SK-MEL-5 (cell line): ENCODE results near the gene ARHGAP24. TPM values are rescaled to one million over a fixed set of nuclear protein-coding genes. Genes with fewer than 3 reads are reported as not detected.
A peak's percentile ranks its signal among the peaks of the same experiment; 100 is the strongest.
"Not testable (repeated sequence)": the region's sequence is repeated elsewhere in the genome, so short reads cannot be mapped to it uniquely, and the experiment has no call there.

Experiments
- DNase-seq: peaks from one replicate; pipeline ENCODE4 v3.0.0-alpha.2; 2016; ENCODE audit warnings: low read depth, low spot score
- in situ Hi-C: cut with HindIII; loops from 2 replicates; pipeline ENCODE4 v1.10.0; 2016; ENCODE audit warnings: low sequenced_read_pairs, high pct_unique_total_duplicates, low pct_unique_long_range_greater_than_20kb
- total RNA-seq: library from RNA; depleted of rRNA; stranded (reverse); fragments of >200 nt; shearing (Covaris generic); gene quantifications from 2 replicates; pipeline ENCODE4 v1.2.3, GENCODE V29; 2014

Gene ARHGAP24
- total RNA-seq, 1 experiment from 2014 or later: 10.1 TPM

DNA sequence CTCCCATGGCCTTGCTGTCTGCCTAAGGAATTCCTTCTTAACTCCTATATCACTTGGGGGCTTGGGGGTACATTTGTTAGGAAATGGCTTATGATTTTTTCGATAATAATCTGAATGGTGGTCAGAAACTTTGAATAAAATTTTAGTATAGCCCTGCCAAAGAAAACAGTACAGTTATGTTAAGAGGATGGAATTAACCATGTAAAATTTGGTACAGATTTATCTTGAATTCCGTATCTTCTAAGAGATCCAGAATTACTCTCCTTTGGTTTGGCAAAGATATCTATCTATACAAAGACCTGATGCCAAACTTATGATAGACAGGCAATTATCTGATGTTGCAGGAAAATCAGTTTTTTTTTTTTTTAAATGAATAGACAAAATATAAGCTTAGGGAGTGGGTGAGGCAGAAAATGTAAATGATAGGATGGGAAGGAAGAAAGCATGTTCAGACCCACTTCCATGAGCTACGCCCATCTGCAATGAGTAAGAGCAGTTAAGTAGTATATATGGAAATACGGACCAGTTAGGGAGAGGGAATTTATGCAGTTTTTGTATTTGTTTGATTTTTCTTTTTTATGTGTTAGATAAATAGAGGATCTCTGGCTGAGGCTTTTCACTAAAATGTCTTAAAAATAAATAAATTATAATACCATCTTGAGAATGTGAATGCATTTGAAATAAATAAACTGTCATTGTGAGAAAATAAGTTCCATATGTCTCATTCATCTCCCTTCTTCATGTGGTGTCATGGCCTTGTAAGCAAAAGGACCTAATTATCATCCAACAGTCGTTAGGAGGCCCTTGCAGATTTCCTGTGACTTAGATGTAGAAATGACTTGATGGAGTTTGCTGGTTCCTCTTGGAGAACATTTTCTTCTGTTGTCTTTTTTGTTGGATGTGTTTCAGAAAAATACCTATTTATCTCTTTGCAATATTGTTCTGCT is 389.6 kb downstream of the ARHGAP24 start:
- in situ Hi-C loops: no loop called here
- no peak for DNase-seq

DNA sequence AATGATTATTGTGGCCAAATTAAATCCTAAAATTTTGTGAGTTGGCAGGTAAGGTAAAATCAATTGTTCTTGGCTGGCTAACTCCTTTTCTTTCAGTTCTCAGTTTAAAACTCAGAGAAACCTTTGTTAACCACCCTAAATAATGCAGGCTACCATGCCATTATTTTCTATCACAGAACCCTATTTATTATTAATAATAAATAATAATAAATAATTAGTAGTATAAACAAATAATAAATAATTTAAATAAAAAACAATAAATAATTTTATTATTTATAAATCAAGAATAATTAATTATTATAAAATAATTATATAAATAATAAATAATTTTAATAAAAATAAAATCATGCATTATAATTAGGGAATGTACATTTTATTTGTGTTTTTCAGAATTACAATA is 390.3 kb downstream of the ARHGAP24 start:
- in situ Hi-C loops: no loop called here
- DNase-seq: no peak

DNA sequence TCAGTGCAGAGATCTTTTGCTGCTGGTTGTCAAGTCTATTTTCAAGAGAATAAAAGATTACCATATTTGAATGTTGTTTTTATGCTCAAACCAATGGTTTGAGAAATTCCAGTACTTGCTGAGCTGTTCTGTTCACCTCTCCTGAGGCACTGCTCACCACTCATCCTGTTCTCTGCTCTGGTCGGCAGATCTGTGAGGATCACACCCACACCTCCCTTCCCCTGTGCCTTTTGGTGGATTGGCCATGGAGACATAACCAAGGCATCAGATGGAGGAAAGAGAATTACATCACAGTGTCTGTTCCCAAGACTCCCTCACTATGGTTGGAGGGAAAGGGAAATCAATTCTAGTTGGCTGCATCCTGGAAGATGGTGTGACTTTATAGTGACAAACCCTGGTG is 391.6 kb downstream of the ARHGAP24 start:
- DNase-seq: no peak
- in situ Hi-C loops: no loop called here

DNA sequence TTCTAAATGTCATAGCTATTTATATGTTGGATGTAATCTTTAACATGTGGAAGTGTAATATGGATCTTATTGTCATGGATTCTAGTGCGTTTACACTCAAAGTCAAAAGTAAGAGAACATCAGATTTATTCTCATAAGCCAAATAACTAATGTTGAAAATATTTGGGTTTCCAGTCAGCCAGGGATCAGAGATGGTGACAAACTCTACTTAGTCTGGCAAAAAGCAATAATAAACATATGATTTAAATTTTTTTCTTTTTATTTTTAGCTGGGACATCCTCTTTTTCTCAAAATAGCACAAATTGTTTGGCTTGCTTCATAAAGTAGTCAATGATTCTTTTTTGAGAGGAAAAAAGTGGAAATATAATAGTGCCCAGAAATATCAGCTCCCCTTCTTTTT is 392.3 kb downstream of the ARHGAP24 start:
- in situ Hi-C loops: no loop called here
- DNase-seq: no peak

DNA sequence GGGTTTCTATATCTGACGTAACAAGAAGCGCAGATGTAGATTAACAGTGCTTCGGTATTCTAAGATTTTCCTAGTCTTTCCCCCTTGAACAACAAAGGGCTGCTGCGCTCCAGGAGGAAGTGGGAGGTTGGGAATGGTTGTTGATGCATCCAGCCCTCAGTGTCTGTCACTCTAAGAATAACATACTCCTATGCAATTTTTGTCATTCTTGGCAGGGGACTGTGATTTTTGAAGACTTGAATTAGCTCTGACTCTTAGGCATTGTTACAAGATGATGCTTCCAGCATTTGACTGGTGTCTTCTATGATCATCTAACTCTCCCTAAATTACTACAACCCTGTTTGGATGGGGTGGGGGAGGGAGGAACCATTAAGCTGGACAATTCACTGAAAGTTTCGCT is 394.2 kb downstream of the ARHGAP24 start:
- in situ Hi-C loops: no loop called here
- no peak for DNase-seq

DNA sequence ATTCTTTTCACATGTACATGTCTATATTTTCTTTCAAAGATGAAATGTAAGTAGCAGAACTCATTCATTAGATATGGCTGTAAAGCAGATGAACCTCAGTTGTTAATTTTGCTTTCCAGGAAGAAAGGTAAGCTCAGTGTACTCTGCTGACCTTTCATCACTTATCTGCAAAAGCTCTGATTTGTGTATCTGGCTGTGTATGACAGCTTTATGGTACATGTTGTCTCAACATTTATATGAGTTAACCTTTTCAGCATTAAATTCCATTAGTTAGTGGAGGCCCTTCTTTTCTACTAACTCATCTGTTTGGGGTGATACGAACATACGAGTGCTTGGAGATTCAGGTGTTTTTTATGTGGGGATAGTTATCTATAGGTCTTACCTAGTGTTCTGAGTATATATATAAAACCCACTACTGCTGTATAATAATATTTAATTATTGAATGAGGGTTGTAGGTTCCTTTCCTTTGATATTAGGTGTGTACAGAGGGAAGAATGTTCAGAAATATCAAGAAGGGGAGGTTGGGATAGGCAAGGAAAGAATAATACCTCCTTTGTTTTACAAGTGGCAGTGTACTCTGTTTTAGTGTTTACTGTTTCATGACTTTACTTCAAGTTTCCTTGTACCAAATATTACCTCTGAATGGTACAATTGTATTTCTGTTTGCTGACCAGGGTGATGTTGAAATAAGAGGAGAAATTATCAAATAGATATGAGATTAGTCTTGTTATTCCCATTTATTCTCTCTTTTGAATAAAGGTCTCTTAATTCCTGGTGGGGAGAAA is 395.5 kb downstream of the ARHGAP24 start:
- DNase-seq: peak; percentile 40
- in situ Hi-C loops: no loop called here

DNA sequence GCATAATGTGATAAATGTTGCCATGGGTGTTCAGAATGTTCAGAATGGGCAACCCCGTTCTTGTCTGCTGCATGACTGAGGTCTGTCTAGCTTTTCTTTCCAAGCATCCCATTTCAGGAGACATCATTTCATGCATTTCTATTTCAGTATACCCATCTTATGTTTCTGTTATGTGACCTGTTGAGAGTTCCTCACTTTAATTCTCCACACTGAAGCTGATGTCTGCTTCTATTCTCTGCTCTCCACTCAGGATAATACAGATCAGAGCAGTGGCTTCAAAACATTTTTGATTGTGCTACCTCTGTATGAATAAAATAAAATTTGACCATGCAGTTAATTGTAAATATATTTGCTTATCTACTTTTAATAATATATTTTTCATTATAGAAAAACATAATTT is 398.6 kb downstream of the ARHGAP24 start:
- in situ Hi-C loops: no loop called here

DNA sequence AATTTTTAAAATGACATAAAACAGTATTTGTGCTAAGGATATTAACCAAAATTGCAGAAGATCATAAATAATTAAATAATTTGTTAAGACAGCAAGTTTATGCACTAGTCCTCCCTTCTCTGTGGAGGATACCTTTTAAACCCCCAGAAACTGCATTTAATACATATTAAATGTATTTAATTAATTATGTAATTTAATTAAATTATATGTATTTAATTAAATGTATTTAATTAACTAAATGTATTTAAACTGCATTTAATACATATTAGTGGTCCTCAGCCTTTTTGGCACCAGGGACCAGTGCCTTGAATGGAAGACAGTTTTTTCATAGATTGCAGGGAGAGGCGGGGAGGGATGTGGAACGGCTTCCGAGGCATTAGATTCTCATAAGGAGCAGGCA is 404.6 kb downstream of the ARHGAP24 start:
- no peak for DNase-seq
- in situ Hi-C loops: no loop called here

More for the DNA sequence above, 398.6 kb downstream of the ARHGAP24 start:
- no peak for DNase-seq

DNA sequence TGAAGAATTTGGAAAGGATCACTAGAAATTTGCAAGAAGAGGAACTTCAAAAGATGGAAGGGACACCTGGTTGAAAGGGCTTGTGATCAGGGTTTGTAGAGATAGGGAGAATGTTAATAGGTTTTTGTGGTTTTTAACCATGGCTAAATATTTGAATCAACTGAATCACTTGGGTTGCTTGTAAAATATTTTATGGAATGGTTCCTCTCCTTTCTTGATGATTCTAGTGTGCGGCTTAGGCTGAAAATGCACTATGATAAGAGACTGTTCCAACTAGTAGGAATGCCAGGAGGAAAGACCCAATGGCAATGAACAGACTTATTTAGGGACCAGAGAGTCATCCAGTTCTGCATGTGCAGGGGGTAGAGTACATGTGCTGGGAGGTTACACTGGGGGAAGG is 408.2 kb downstream of the ARHGAP24 start:
- in situ Hi-C loops: no loop called here
- no peak for DNase-seq

DNA sequence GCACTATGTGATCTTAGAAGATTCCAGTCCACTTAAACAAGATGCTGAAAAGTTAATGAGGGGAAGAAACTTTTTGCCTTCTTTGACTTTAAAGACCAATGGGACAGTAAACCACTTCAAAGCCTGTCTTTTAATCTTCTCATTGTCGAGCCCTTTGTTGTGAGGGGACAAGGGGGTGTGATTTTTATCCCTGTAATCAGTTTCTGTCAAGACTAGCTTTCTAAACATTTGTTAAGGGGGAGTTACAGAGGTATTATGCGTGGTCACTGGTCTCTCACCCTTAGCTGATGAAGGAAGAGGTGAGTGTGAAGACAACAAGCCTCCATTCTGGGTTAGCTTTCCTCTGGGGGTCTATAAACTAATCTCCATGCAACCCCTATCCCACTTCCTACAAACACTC is 409.3 kb downstream of the ARHGAP24 start:
- in situ Hi-C loops: no loop called here
- no peak for DNase-seq

DNA sequence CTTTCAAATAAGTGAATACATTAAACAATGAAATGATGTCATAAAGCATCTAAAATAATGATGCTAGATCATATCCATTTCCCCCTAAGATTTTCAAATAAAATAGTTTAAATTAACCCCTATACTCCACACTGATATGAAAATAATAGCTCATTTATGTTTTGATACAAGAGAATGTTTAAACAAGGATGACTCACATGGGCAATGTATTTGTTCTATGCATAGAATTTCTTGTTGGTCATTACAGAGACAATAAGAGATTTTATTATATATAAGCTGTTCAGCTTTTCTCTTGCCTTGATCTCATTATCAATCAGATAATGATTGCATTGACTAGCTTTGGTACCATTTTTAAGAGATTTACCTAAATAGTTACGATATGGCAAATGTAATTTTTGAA is 411.7 kb downstream of the ARHGAP24 start:
- DNase-seq: no peak
- in situ Hi-C loops: no loop called here

DNA sequence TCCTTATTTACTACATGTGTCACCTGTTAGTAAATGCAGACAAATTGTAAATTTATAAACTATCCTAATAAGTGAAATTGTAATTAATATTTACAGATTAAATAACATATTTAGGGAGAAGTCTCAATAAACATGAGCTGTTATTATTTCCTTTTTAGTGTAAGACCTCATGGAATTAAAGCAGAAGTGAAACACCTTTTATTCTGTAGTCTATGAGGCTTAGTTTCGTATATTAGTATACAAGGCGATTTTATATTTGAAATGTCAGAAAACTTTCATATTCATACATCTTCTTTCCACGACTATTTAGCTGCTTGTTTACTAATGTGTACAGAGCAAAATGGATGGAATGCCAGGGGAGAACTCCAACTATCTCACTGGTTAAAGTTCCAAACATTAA is 414.4 kb downstream of the ARHGAP24 start:
- DNase-seq: no peak
- in situ Hi-C loops: no loop called here

DNA sequence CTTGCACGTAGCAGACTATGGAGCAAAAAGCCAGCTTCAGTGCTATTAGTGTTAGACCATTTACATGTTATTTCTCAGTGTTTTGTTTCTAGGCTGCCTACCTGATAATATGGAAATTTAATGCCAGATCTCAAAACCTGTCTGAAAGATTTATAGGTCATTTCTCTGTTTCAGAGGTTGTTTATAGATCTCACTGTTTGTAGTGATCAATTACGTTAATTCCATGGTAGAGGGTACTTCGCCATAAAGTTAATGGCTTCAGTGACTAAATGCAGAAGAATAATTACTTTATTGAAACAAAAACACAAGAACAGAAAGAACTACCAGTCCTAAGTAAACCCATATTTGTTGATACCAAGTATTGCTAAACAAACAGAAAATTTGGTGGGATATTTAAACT is 420.8 kb downstream of the ARHGAP24 start:
- DNase-seq: no peak
- in situ Hi-C loops: no loop called here

DNA sequence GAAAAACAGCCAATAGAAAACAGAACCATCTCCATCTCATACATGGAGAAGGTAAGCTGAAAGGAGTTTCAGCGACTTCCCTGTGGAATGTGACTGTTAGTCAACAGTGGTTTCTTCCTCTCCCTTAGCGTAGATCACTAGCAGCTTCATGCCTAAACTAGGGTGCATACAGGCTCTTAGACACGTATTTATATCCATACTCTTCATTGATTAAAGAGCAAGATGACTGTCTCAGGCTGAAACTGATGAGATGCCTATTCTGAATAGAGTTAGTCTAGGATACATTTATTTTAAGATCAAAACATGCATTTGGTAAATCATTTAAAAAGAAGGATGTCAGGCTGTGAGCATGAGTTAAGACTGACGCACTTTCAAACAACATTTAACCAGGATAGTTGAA is 423.3 kb downstream of the ARHGAP24 start:
- in situ Hi-C loops: no loop called here
- DNase-seq: no peak

DNA sequence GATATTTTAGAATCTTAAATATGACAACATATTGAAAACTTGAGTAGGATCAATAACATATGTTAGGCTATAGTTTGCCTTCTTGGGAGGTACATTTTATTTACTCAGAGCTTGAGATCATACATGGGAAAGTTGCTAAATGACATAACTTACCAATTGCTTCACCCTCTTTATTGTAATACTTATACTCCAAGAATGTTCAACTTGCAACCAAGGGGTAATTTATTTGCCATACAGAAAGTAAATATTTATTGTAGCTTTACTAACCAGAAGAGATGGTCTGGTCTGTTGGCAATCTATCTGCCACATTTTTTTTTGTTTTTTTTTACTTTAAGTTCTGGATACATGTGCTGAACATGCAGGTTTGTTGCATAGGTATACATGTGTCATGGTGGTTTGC is 426.6 kb downstream of the ARHGAP24 start:
- in situ Hi-C loops: no loop called here

DNA sequence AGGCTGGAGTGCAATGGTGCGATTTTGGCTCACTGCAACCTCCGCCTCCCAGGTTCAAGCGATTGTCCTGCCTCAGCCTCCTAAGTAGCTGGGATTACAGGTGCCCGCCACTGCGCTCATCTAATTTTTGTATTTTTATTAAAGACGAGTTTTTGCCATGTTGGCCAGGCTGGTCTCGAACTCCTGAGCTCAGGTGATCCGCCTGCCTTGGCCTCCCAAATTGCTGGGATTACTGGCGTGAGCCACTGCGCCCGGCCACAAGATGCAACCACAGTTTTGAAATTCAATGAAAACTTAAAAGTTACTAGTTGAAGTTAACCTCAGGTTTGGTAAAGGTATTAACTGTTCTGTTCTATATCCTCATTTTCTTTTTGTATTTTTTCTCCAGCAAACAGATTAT is 427.7 kb downstream of the ARHGAP24 start:
- in situ Hi-C loops, DNase-seq: not testable (repeated sequence)

More for the DNA sequence above, 426.6 kb downstream of the ARHGAP24 start:
- no peak for DNase-seq

DNA sequence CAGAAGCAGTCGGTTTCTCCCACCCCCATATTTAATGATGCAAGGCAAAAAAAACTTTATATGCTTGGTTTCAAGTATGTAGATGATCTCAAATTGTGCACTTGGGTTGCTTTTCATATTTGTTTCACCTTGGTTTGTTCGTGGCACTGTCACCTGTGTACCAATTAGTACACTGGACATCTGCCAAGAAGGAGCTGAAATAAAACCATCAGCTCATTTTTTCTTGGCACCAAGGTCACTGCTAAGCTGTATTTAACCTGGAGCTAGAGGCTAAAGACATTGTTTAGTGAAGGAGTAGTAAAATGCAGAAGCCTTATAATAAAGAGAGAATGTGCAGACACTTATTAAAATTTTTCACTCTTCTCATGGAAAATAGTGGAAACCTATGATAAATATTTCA is 430.8 kb downstream of the ARHGAP24 start:
- in situ Hi-C loops: no loop called here

DNA sequence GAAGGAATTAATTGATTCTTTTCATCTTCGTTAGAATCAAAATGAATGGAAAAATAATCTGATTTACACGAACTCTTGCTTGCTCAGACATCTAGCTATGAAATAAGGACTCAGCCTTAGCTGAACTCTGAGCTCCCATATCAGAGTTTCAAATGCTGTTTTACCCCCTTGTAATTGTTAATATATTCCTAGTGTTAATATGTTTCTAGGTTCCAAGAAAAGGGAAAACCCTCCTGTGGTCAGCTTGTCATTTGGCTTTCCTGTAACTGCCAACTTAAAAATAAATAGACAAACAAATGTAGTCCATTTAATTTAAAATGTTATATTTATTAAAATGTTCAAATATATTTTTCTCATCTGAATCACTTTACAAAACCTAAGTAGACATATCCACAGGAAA is 432.1 kb downstream of the ARHGAP24 start:
- in situ Hi-C loops: no loop called here
- no peak for DNase-seq

More for the DNA sequence above, 430.8 kb downstream of the ARHGAP24 start:
- DNase-seq: no peak

DNA sequence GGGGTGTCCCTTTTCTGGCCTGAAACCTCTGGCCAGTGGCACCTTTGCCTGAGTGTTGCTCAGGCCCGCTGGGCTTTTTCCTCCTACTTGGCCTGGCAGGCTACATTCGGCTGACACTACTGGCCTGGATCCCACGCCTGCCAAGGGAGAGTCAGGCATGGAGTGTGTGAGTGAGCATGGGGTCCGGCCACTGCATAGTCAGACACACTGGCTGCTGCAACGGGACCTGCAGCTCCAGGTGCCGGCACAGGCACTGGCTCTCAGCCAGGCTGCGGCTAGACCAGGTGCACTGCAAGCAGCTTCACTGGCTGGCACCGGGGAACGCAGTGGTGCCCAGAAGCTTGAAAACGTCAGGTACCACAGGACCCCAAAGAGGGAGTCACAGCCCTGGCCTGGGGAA is 434.9 kb downstream of the ARHGAP24 start:
- in situ Hi-C loops: no loop called here
- no peak for DNase-seq
